MM.1S (cell line): ENCODE data around the gene ADARB2.

Experiments
- DNase-seq: peaks from one replicate; pipeline ENCODE4 v3.0.0-alpha.2; 2015
- H2AFZ ChIP-seq: fragments of 300-600 bp; sonication (generic); 2 replicates; pipeline ENCODE4 v1.6.0; 2016; ENCODE audit warnings: antibody characterized with exemption, low read length
- H3F3A ChIP-seq: fragments of 300-600 bp; sonication (generic); 2 replicates; pipeline ENCODE4 v1.6.1; 2016; ENCODE audit warnings: mild to moderate bottlenecking, antibody characterized with exemption, low read length, moderate library complexity, mixed read lengths; ENCODE audit not compliant: insufficient read depth
- H3K27ac ChIP-seq: fragments of 300-600 bp; sonication (generic); 2 replicates; pipeline ENCODE4 v1.5.1; 2016; ENCODE audit warnings: mild to moderate bottlenecking, low read length
- H3K27me3 ChIP-seq: fragments of 300-600 bp; sonication (generic); replicated peaks from 2 replicates; pipeline ENCODE4 v1.6.0; 2016; ENCODE audit warnings: low read length; ENCODE audit not compliant: insufficient read depth
- H3K36me3 ChIP-seq: fragments of 300-600 bp; sonication (generic); replicated peaks from 2 replicates; pipeline ENCODE4 v1.6.1; 2016; ENCODE audit warnings: mild to moderate bottlenecking, low read length, mixed read lengths; ENCODE audit not compliant: insufficient read depth
- H3K4me1 ChIP-seq: fragments of 300-600 bp; sonication (generic); 2 replicates; pipeline ENCODE4 v1.6.1; 2016; ENCODE audit warnings: low read length, mixed read lengths
- H3K4me2 ChIP-seq: fragments of 300-600 bp; sonication (generic); 2 replicates; pipeline ENCODE4 v1.6.0; 2016; ENCODE audit warnings: low read depth, low read length
- H3K4me3 ChIP-seq: fragments of 300-600 bp; sonication (generic); 2 replicates; pipeline ENCODE4 v1.5.1; 2016; ENCODE audit warnings: low read length, mixed read lengths
- H3K79me2 ChIP-seq: fragments of 300-600 bp; sonication (generic); 2 replicates; pipeline ENCODE4 v1.6.1; 2016; ENCODE audit warnings: mixed run types, low read length, mixed read lengths
- H3K9ac ChIP-seq: fragments of 300-600 bp; sonication (generic); 2 replicates; pipeline ENCODE4 v1.6.1; 2016; ENCODE audit warnings: low read length, mixed read lengths
- H3K9me2 ChIP-seq: fragments of 300-600 bp; sonication (generic); replicated peaks from 2 replicates; pipeline ENCODE4 v1.6.1; 2016; ENCODE audit warnings: mild to moderate bottlenecking, low read length, mixed read lengths; ENCODE audit not compliant: insufficient read depth
- H3K9me3 ChIP-seq: fragments of 300-600 bp; sonication (generic); replicated peaks from 2 replicates; pipeline ENCODE4 v1.6.1; 2016; ENCODE audit warnings: mild to moderate bottlenecking, low read length, mixed read lengths; ENCODE audit not compliant: insufficient read depth
- H4K20me1 ChIP-seq: fragments of 300-600 bp; sonication (generic); 2 replicates; pipeline ENCODE4 v1.6.1; 2016; ENCODE audit warnings: mild to moderate bottlenecking, low read length, moderate library complexity, mixed read lengths; ENCODE audit not compliant: insufficient read depth
- EZH2 ChIP-seq: fragments of 300-600 bp; sonication (generic); optimal IDR thresholded peaks from 2 replicates; pipeline ENCODE3; 2017; ENCODE audit warnings: low read depth, mild to moderate bottlenecking, antibody characterized with exemption, low read length, mixed read lengths
- EZH2phosphoT487 ChIP-seq: fragments of 300-600 bp; sonication (generic); IDR thresholded peaks from 2 replicates; pipeline ENCODE4 v1.6.1; 2018; ENCODE audit warnings: antibody characterized with exemption, low read length
- TF ChIP-seq, protein P1 (sequence below): fragments of 300-600 bp; sonication (generic); IDR thresholded peaks from 2 replicates; pipeline ENCODE4 v1.5.1; 2016; ENCODE audit warnings: antibody characterized with exemption, low read length, mixed read lengths

The ADARB2 gene

DNA sequence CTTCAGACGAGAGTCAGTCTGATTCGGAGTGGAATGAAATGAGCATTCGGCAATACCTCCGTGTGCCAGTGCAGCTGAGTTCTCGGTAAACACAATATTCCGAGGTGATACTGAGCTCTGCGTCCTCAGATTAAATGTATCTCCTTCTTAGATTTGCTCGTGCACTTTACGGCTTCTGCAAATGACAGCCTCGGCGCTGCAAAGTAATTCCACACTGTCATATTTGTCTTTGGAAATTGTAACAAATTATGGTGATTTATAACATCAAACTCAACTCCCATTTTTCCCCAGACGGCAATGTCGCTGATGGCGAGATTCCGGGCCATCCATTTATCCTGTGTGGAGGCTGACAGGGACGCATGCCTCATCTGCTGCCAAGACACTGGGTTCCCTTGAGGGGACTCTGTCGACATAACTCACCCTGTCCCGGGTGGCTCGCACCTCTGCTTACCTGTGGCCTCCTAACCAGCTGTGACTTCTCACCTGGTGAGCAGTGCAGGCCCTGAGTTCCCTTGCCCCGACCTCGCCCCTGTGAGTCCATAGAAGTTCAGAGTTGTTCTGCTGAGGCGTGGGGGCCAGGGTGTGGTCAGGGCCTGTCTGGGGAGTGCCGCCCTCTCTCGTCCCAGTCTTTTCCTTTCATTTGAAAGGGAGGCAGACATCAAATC, 201.9 kb downstream of the ADARB2 start:
- no peaks in the 10 kb centered on the region for H3K4me1 ChIP-seq
- TF ChIP-seq EZH2: no peak
- TF ChIP-seq EZH2phosphoT487: no peak
- TF ChIP-seq, protein P1, sequence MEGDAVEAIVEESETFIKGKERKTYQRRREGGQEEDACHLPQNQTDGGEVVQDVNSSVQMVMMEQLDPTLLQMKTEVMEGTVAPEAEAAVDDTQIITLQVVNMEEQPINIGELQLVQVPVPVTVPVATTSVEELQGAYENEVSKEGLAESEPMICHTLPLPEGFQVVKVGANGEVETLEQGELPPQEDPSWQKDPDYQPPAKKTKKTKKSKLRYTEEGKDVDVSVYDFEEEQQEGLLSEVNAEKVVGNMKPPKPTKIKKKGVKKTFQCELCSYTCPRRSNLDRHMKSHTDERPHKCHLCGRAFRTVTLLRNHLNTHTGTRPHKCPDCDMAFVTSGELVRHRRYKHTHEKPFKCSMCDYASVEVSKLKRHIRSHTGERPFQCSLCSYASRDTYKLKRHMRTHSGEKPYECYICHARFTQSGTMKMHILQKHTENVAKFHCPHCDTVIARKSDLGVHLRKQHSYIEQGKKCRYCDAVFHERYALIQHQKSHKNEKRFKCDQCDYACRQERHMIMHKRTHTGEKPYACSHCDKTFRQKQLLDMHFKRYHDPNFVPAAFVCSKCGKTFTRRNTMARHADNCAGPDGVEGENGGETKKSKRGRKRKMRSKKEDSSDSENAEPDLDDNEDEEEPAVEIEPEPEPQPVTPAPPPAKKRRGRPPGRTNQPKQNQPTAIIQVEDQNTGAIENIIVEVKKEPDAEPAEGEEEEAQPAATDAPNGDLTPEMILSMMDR: no peak
- no peaks in the 10 kb centered on the region for H3K36me3 ChIP-seq
- H3K4me2 ChIP-seq: no peak overlapping the region
- no peak for DNase-seq
- no peaks in the 10 kb centered on the region for H3K27me3 ChIP-seq
- H3K9me3 ChIP-seq: no peaks in the 10 kb centered on the region
- no peak overlapping the region for H3K4me3 ChIP-seq
- H3K27ac ChIP-seq: no peak overlapping the region
- H3K79me2 ChIP-seq: no peaks in the 10 kb centered on the region
- H3F3A ChIP-seq: no peaks in the 10 kb centered on the region
- no peaks in the 10 kb centered on the region for H4K20me1 ChIP-seq
- H3K9me2 ChIP-seq: no peaks in the 10 kb centered on the region
- H3K9ac ChIP-seq: no peak overlapping the region
- no peak overlapping the region for H2AFZ ChIP-seq

DNA sequence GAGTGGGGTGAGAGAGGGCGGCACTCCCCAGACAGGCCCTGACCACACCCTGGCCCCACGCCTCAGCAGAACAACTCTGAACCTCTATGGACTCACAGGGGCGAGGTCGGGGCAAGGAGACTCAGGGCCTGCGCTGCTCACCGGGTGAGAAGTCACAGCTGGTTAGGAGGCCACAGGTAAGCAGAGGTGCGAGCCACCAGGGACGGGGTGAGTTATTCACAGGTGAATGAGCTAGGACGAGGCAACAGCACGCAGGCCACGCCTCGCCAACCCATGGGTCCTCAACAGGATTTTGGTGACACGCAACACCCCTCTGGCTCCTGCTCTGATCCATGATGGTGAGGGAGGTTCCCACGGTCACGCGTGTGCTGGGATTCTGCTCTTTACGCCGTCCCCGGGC, 202.5 kb downstream of the ADARB2 start:
- Histone ChIP-seq H3K9me3 (no peaks in the 10 kb centered on the region), H3K27ac (no peak overlapping the region), H3K9me2 (no peaks in the 10 kb centered on the region), H2AFZ (no peak overlapping the region), H3K36me3 (no peaks in the 10 kb centered on the region), H3K9ac (no peak overlapping the region), H3F3A (no peaks in the 10 kb centered on the region), H3K27me3 (no peaks in the 10 kb centered on the region), H3K4me1 (no peaks in the 10 kb centered on the region), H3K4me3 (no peak overlapping the region), H4K20me1 (no peaks in the 10 kb centered on the region), H3K79me2 (no peaks in the 10 kb centered on the region), H3K4me2 (no peak overlapping the region)
- DNase-seq: no peak
- TF ChIP-seq, protein P1: no peak
- TF ChIP-seq EZH2phosphoT487: no peak
- no peak for TF ChIP-seq EZH2

DNA sequence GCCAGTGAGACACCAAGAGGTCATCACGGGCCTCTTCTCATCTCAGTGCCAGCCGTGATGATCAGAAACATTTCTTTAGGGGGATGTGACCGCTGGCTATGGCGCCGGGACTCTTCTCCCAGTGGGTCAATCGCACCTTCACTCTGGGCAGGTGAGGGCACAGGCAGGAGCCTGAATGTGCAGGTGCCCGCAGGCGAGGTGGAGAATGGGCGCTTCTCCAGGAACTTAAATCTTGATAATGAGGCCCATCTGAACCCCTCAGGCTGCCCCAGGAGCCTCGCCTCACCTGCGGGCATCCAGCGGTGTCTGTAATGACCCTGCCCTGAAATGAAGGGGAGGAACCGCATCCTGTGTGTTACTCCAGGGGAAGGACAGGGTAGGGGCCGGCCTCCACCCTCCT, 204.7 kb downstream of the ADARB2 start:
- no peak overlapping the region for H3K9ac ChIP-seq
- H4K20me1 ChIP-seq: no peaks in the 10 kb centered on the region
- H2AFZ ChIP-seq: no peak overlapping the region
- H3F3A ChIP-seq: no peaks in the 10 kb centered on the region
- no peaks in the 10 kb centered on the region for H3K9me2 ChIP-seq
- no peaks in the 10 kb centered on the region for H3K36me3 ChIP-seq
- no peaks in the 10 kb centered on the region for H3K79me2 ChIP-seq
- no peak overlapping the region for H3K4me3 ChIP-seq
- H3K9me3 ChIP-seq: no peaks in the 10 kb centered on the region
- H3K27ac ChIP-seq: no peak overlapping the region
- H3K4me2 ChIP-seq: no peak overlapping the region
- no peaks in the 10 kb centered on the region for H3K27me3 ChIP-seq
- no peaks in the 10 kb centered on the region for H3K4me1 ChIP-seq
- DNase-seq: no peak
- no peak for TF ChIP-seq EZH2
- TF ChIP-seq EZH2phosphoT487: no peak
- TF ChIP-seq, protein P1: no peak
